ENCODE results near the gene ATP8A2. TPM values are rescaled to one million over a fixed set of nuclear protein-coding genes. Genes with fewer than 3 reads are reported as not detected.

Gene ATP8A2
- total RNA-seq, 4 donors from 2014 or later: 0.13 to 0.29 (median 0.24) TPM

DNA sequence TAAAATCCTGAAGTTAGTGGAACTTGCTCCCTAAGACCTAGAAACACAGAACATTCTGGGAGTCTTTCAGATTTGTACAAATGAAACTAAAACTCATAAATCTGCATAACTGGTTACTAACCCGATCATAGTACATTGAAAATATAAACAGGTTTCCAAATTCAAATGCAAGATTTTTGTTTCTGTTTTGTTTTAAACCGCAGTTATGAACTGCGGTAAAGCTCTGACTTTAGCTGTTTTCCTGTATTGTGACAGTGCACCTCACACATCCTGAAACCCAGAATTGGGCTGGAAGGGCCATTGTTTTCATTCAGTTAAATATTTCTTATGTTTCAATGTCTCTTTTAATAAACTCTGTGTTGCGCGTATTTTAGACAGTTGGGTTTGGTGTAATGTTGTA, 475.4 kb downstream of the ATP8A2 start:
- intact Hi-C loops (cut with DNase I): no loop called here
- H3K27me3 ChIP-seq: no peaks in the 10 kb centered on the region
- H3K4me1 ChIP-seq: no peaks in the 10 kb centered on the region
- H3K4me3 ChIP-seq (replicated peaks in 1 of 3): no peak overlapping the region
- TF ChIP-seq, protein P1, sequence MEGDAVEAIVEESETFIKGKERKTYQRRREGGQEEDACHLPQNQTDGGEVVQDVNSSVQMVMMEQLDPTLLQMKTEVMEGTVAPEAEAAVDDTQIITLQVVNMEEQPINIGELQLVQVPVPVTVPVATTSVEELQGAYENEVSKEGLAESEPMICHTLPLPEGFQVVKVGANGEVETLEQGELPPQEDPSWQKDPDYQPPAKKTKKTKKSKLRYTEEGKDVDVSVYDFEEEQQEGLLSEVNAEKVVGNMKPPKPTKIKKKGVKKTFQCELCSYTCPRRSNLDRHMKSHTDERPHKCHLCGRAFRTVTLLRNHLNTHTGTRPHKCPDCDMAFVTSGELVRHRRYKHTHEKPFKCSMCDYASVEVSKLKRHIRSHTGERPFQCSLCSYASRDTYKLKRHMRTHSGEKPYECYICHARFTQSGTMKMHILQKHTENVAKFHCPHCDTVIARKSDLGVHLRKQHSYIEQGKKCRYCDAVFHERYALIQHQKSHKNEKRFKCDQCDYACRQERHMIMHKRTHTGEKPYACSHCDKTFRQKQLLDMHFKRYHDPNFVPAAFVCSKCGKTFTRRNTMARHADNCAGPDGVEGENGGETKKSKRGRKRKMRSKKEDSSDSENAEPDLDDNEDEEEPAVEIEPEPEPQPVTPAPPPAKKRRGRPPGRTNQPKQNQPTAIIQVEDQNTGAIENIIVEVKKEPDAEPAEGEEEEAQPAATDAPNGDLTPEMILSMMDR (IDR thresholded peaks at IDR 0.05): no peak
- TF ChIP-seq POLR2A (IDR thresholded peaks at IDR 0.05): no peak
- no peak for DNase-seq
- WGBS, 2 donors: 72 to 78% methylated on average over 5 of the region's 5 CpGs
- H3K27ac ChIP-seq: no peak overlapping the region
- no peaks in the 10 kb centered on the region for H3K9me3 ChIP-seq
- no peaks in the 10 kb centered on the region for H3K36me3 ChIP-seq

- H3K9me3 ChIP-seq: no peaks in the 10 kb centered on the region
- H3K4me1 ChIP-seq: no peaks in the 10 kb centered on the region
- H3K36me3 ChIP-seq: no peaks in the 10 kb centered on the region
- TF ChIP-seq, protein P1 (IDR thresholded peaks at IDR 0.05): no peak
- TF ChIP-seq POLR2A (IDR thresholded peaks at IDR 0.05): no peak
- WGBS, 2 donors: 85 to 86% methylated on average over 11 of the region's 11 CpGs
- no peak for DNase-seq
- no peak overlapping the region for H3K27ac ChIP-seq
- no peak overlapping the region for H3K4me3 ChIP-seq (replicated peaks in 1 of 3)
- intact Hi-C loops (cut with DNase I): no loop called here
- no peaks in the 10 kb centered on the region for H3K27me3 ChIP-seq
Measured at GRCh38 chr13:25847635-25848626, 476.2 kb downstream of the ATP8A2 start.

DNA sequence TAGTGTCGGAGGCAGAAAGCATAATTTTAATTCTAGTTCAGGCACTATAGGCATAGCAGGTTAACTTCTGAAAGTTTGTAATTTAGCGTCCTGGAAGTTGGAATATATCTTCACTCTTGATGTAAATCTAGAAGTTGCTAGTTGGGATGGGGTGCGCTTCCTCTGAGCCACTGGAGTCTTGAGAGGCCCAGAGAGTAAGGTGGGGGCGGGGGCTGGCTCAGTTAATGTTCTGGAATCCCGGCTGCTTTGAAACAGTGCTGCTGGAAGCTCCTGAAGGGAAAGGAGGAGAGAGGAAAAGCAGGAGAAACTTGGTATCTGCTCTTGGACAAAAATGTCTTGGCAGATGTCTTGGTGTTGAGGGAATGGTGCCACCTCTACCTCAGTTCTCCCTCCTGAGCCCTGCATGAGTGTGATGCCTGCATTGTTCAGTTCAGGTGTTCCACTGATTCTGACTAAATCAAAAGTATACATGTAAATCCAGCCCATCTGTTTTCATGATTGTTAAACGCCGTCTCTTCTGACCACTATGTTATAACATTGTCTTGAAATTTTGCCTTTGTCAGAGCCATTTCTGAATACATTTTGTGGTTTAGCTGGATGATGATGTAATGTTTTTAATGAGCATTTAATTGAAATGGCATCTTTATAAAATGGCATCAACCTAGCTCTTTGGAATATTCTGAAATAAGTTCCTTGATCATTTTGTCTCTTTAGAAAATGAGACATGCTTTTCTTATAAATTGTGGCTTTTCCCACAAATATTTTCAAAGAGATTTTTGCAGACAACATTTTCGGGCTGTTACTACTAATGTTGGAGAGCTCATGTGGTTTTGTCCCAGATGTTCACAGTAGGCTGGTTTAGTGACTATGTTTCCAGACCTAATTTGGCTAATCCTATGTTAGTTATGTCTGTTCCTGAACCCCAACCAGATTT, 477.3 kb downstream of the ATP8A2 start:
- WGBS, 2 donors: 84 to 87% methylated on average over 8 of the region's 8 CpGs
- Histone ChIP-seq H3K9me3 (no peaks in the 10 kb centered on the region), H3K27ac (no peak overlapping the region), H3K36me3 (no peaks in the 10 kb centered on the region), H3K27me3 (no peaks in the 10 kb centered on the region), H3K4me3 (replicated peaks in 1 of 3) (no peak overlapping the region), H3K4me1 (no peaks in the 10 kb centered on the region)
- intact Hi-C loops (cut with DNase I): no loop called here
- no peak for DNase-seq
- TF ChIP-seq, protein P1 (IDR thresholded peaks at IDR 0.05): no peak
- no peak for TF ChIP-seq POLR2A (IDR thresholded peaks at IDR 0.05)

DNA sequence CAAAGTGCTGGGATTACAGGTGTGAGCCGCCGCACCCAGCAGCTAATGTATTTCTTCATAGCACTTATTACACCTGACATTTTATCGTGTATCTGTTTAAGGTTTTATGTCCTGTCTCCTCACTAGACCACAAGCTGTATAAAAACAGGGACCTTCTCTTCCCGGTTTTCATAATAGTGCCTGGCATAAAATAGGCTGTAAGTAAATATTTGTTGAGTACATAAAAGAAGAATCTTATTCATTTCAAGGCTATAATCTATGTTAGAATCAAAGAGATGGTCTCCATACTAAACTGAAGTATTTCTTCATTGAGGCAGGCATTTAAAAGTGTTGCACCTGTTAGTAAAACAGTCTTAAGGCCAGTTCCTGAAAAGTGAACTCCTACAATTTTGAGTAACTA, 486.1 kb downstream of the ATP8A2 start:
- DNase-seq: no peak
- no peak for TF ChIP-seq POLR2A (IDR thresholded peaks at IDR 0.05)
- Histone ChIP-seq H3K27ac (no peak overlapping the region), H3K27me3 (no peaks in the 10 kb centered on the region), H3K9me3 (no peaks in the 10 kb centered on the region), H3K36me3 (no peaks in the 10 kb centered on the region), H3K4me3 (replicated peaks in 1 of 3) (no peak overlapping the region), H3K4me1 (no peaks in the 10 kb centered on the region)
- intact Hi-C loops (cut with DNase I): no loop called here
- 93 to 94% methylated on average over 4 of the region's 4 CpGs for WGBS, 2 donors

- Histone ChIP-seq H3K9me3 (no peaks in the 10 kb centered on the region), H3K27ac (no peak overlapping the region), H3K27me3 (no peaks in the 10 kb centered on the region), H3K4me1 (no peaks in the 10 kb centered on the region), H3K36me3 (no peaks in the 10 kb centered on the region), H3K4me3 (replicated peaks in 1 of 3) (no peak overlapping the region)
- TF ChIP-seq POLR2A (IDR thresholded peaks at IDR 0.05): no peak
- TF ChIP-seq, protein P1 (IDR thresholded peaks at IDR 0.05): no peak
- intact Hi-C loops (cut with DNase I): no loop called here
- no peak for DNase-seq
- 65 to 66% methylated on average over 3 of the region's 3 CpGs for WGBS, 2 donors
Measured at GRCh38 chr13:25859528-25859927, 487.8 kb downstream of the ATP8A2 start.
